Heart left ventricle (tissue), 16 donors: Measurements from ENCODE around the gene NFIC. TPM values are rescaled to one million over a fixed set of nuclear protein-coding genes. Genes with fewer than 3 reads are reported as not detected.

Source experiments
- ATAC-seq, 4 donors: fragments of 200-7000 bp; cut with Tn5 transposase; one replicate each; pipeline ENCODE4 v1.9.1; 2020 to 2022; ENCODE audit warnings: moderate library complexity in 4 of 4, mild to moderate bottlenecking in 3 of 4, moderate number of reproducible peaks in 1 of 4
- DNase-seq, 5 donors: peaks; one replicate each; pipeline ENCODE4 v3.0.0-alpha.2; 2020
- H3K27ac ChIP-seq, 12 donors: fragments of 200-600 bp; sonication (generic) in 4 of 12; one replicate each; pipeline versions ENCODE4 v1.5.0 to v1.8.0; 2016 to 2022; ENCODE audit warnings: mild to moderate bottlenecking in 2 of 12
- H3K27me3 ChIP-seq, 9 donors: fragments of 200-600 bp; sonication (generic) in 2 of 9; one replicate each; pipeline versions ENCODE4 v1.5.1 to v1.8.0; 2016 to 2022; ENCODE audit warnings: mild to moderate bottlenecking in 3 of 9
- H3K36me3 ChIP-seq, 9 donors: fragments of 200-600 bp; sonication (generic) in 2 of 9; one replicate each; pipeline versions ENCODE4 v1.5.0 to v1.8.0; 2018 to 2022; ENCODE audit warnings: mild to moderate bottlenecking in 2 of 9
- H3K4me1 ChIP-seq, 12 donors: fragments of 200-600 bp; sonication (generic) in 4 of 12; one replicate each; pipeline versions ENCODE4 v1.5.0 to v1.8.0; 2016 to 2022; ENCODE audit warnings: mild to moderate bottlenecking in 3 of 12
- H3K4me3 ChIP-seq, 12 donors: fragments of 200-600 bp; sonication (generic) in 4 of 12; one replicate each; pipeline versions ENCODE4 v1.5.0 to v1.8.0; 2017 to 2022; ENCODE audit warnings: mild to moderate bottlenecking in 9 of 12, moderate library complexity in 4 of 12
- H3K9me3 ChIP-seq, 12 donors: fragments of 200-600 bp; sonication (generic) in 4 of 12; one replicate each; pipeline versions ENCODE4 v1.5.0 to v1.8.0; 2016 to 2022; ENCODE audit warnings: mild to moderate bottlenecking in 1 of 12
- POLR2A ChIP-seq, 2 donors: fragments of 450-650 bp; IDR thresholded peaks; one replicate each; pipeline ENCODE4 v1.6.1; 2017; ENCODE audit warnings: antibody characterized with exemption in 2 of 2, mild to moderate bottlenecking in 2 of 2, moderate library complexity in 2 of 2
- WGBS, 4 donors: extraction: QIAGEN DNeasy Blood & Tissue Kit in 2 of 4; methylation state at CpG; one replicate each; pipeline versions ENCODE4 v1.1.5 to v1.1.7; 2013 to 2018; 5-methylcytosine and 5-hydroxymethylcytosine counted together
- intact Hi-C, 10 donors: fragments of 100-400 bp; cut with DNase I; formaldehyde crosslinking; loops; one replicate each; pipeline versions ENCODE4 v1.11.1 to v1.14.2; 2022
- polyA plus RNA-seq, 2 donors: library from polyadenylated mRNA; stranded (reverse); fragments of 200-250 nt; gene quantifications; one replicate each; pipeline ENCODE4 v1.2.3, GENCODE V29; 2013
- total RNA-seq, 9 donors: library from RNA; depleted of rRNA in 2 of 9; stranded (reverse); fragments of >200 nt in 2 of 9; fragmentation: NEBNext Ultra II Directional in 3 of 9; extraction: Animal tissue kit (Norgen Biotek cat#: 25700) in 3 of 9; gene quantifications; one replicate each; pipeline versions ENCODE4 v1.1.0 to v1.2.4, GENCODE V29; 2016 to 2023
- TF ChIP-seq, protein P1 (sequence below), 12 donors: fragments of 200-600 bp; sonication (generic) in 4 of 12; IDR thresholded peaks; one replicate each; pipeline versions ENCODE4 v1.5.0 to v1.8.0; 2018 to 2022; ENCODE audit warnings: antibody characterized with exemption in 12 of 12, mild to moderate bottlenecking in 5 of 12
- donor health status: ischemic (EF 13 %, LVEDD 7.1; RV severe dilation, severe dysfunction).
- donor health status: healthy with polysubstance abuse.
- donor health status: DM: no; HTN: yes; CAD: no.
- donor health status: DM: no; HTN: no; CAD: no.
- donor health status: ischemic (EF 25% LVEDD 6.9; RV normal size, moderate dysfunction).
- donor health status: ischemic (EF 25% LVEDD 5.7; RV mildly dilated, moderate dysfunction).
- donor health status: healthy.
- donor health status: DM: yes; HTN: yes; CAD: no.
- donor health status: ischemic (EF 35%, LVEDD 5.7; RV mildly dilated, moderate dysfunction).
- donor health status: nonischemic (EF 11% LVEDD 7.7; RV severe dilation, severe dysfunction).
- donor health status: DM: yes; HTN: yes; CAD: no.
- donor health status: PGD.
- donor health status: ischemic (EF 29% LVEDD 5.4; RV normal size, mild dysfunction).
- donor health status: nonischemic (EF 23%, LVEDD 6.1; RV moderate dilation, normal function).

The NFIC gene
- total and polyA plus RNA-seq, 11 donors: 107 to 267 (median 159) TPM

- no peak for ATAC-seq
- peaks cover 0 to 62% (median 26%) of the 10 kb centered on the region in 12 donors for H3K4me1 ChIP-seq
- peaks cover 0 to 29% (median 22%) of the 10 kb centered on the region in 9 donors for H3K36me3 ChIP-seq
- H3K27ac ChIP-seq: peak overlapping the region in 3 of 12 donors; percentile 7 to 92 (median 41)
- intact Hi-C loops: loop anchor here in 1 of 10 donors (2.0 kb wide), 1 partner anchor 67 kb away; no protein-coding TSS in a partner anchor
- no peak overlapping the region for H3K4me3 ChIP-seq
- H3K9me3 ChIP-seq: no peaks in the 10 kb centered on the region
- DNase-seq: no peak
- H3K27me3 ChIP-seq: no peaks in the 10 kb centered on the region
- WGBS, 4 donors: 78 to 89% (median 83%) methylated on average over 40 to 57 of the region's 57 CpGs
- TF ChIP-seq POLR2A (IDR thresholded peaks at IDR 0.05): no peak
- TF ChIP-seq, protein P1, sequence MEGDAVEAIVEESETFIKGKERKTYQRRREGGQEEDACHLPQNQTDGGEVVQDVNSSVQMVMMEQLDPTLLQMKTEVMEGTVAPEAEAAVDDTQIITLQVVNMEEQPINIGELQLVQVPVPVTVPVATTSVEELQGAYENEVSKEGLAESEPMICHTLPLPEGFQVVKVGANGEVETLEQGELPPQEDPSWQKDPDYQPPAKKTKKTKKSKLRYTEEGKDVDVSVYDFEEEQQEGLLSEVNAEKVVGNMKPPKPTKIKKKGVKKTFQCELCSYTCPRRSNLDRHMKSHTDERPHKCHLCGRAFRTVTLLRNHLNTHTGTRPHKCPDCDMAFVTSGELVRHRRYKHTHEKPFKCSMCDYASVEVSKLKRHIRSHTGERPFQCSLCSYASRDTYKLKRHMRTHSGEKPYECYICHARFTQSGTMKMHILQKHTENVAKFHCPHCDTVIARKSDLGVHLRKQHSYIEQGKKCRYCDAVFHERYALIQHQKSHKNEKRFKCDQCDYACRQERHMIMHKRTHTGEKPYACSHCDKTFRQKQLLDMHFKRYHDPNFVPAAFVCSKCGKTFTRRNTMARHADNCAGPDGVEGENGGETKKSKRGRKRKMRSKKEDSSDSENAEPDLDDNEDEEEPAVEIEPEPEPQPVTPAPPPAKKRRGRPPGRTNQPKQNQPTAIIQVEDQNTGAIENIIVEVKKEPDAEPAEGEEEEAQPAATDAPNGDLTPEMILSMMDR (IDR thresholded peaks at IDR 0.05): no peak
Measured at GRCh38 chr19:3463714-3464586, 97.6 kb downstream of the NFIC start.

GRCh38 chr19:3464587-3465235 is 98.3 kb downstream of the NFIC start:
- peak in 1 of 4 donors; percentile 23 for ATAC-seq
- Histone ChIP-seq H3K9me3 (no peaks in the 10 kb centered on the region), H3K36me3 (peaks cover 0 to 29% (median 22%) of the 10 kb centered on the region in 9 donors), H3K27me3 (no peaks in the 10 kb centered on the region), H3K4me3 (no peak overlapping the region), H3K4me1 (peaks cover 0 to 55% (median 21%) of the 10 kb centered on the region in 12 donors), H3K27ac (peak overlapping the region in 3 of 12 donors; percentile 7 to 92 (median 41))
- TF ChIP-seq, protein P1 (IDR thresholded peaks at IDR 0.05): no peak
- no peak for TF ChIP-seq POLR2A (IDR thresholded peaks at IDR 0.05)
- intact Hi-C loops: loop anchor here in 4 of 10 donors (2.0 to 5.0 kb wide), 3 partner anchors 32 to 68 kb away; no protein-coding TSS in a partner anchor
- no peak for DNase-seq
- 70 to 84% (median 81%) methylated on average over 9 to 31 of the region's 31 CpGs for WGBS, 4 donors

- peak in 1 of 4 donors; percentile 17 for ATAC-seq
- Histone ChIP-seq H3K4me3 (no peak overlapping the region), H3K36me3 (peaks cover 0 to 29% (median 22%) of the 10 kb centered on the region in 9 donors), H3K27me3 (no peaks in the 10 kb centered on the region), H3K9me3 (no peaks in the 10 kb centered on the region), H3K27ac (peak overlapping the region in 6 of 12 donors; percentile 19 to 92 (median 45)), H3K4me1 (peaks cover 0 to 47% (median 15%) of the 10 kb centered on the region in 12 donors)
- no peak for TF ChIP-seq POLR2A (IDR thresholded peaks at IDR 0.05)
- TF ChIP-seq, protein P1 (IDR thresholded peaks at IDR 0.05): no peak
- DNase-seq: no peak
- intact Hi-C loops: loop anchor here in 4 of 10 donors (2.0 to 5.0 kb wide), 3 partner anchors 33 to 69 kb away; no protein-coding TSS in a partner anchor
- 77 to 86% (median 81%) methylated on average over 7 of the region's 7 CpGs for WGBS, 4 donors
Measured at GRCh38 chr19:3465552-3465951, 99.2 kb downstream of the NFIC start.
